NCI-H82 (cell line): ENCODE data around the gene TLR9.

ENCODE experiments used
- DNase-seq: peaks from one replicate; lab custom pipeline; 2025; lab: John Stamatoyannopoulos, UW

The TLR9 gene

DNA sequence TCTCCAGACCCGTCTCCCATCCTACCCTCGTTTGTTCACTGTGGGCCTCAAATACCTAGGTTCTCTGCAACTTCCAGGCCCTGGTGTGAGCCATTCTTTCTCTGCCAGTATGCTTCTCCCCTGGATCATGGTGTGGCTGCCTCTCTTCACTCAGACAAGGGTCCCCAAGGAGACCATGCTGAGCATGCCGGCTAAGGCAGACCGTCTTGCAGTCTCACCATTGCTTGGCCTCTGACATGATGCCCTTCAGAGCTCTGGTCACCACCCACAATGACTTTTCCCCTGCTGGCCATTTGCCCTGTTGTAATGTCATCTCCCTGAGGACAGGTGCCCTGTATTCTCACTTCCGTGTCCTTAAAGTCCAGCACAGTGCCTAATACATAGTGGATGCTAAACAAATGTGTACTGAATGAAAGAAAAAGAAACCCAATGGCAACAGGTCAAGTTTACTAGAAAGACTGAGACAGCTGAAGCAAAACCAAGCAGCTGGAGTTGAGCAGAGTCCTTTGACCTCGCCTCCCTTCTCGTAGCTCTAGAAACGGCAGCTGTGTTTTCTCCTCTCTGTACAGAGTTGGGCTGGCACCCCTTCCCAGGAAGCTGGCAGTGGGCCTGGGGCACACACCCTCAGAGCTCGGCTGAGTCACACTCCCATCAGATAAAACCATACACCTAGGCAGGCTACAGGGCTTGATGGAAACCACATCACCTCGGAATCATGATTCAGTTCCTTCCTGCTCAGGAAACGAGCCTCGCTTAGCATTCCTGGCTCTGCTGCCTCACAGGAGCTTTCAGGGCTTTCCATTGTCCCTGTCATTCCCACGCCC is 8.6 kb downstream of the TLR9 start:
- no peak for DNase-seq

- DNase-seq = no peak
Observed at GRCh38 chr3:52215351-52215750, 10.1 kb downstream of the TLR9 start.

GRCh38 chr3:52213901-52214300 is 11.5 kb downstream of the TLR9 start:
- no peak for DNase-seq

DNA sequence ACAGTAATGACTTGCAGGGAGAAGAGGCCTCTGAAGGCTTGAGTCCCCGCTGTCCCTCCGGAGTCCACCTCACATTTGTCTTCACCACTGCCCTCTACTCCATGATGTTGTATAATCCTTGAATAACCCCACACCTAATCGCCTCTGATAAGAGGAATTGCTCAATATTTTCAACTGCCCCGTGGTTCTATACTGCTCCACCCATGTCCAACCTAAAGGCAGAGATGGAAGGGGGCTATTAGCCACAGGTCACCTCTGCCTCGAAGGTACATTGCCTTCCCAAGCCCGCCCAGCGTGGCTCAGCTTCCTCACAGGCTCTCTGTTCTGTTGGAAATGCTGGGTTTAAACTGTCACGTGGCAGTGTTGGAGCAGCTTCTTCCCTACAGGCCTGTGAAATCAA is 12.4 kb downstream of the TLR9 start:
- DNase-seq = no peak

DNA sequence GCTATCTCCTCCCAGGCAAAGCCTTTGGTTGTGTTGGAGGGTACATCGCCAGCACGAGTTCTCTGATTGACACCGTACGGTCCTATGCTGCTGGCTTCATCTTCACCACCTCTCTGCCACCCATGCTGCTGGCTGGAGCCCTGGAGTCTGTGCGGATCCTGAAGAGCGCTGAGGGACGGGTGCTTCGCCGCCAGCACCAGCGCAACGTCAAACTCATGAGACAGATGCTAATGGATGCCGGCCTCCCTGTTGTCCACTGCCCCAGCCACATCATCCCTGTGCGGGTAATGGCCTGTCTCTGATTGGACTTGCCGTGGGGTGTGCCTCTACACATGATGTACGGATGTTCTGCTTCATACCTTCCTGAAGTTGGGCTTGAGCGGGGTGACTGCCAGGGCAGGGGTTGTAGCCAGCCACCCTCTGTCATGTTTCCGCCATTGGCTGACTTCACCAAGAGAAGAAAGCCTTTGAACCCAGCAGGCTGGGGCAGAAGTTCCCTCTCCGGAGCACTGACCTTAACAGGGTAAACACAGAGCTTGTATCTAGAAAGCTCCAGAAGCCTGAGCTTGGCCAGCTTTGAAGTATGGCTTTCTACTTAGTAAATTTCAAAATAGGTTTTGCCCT is 14.1 kb downstream of the TLR9 start:
- DNase-seq = no peak

GRCh38 chr3:52210550-52211046 is 14.8 kb downstream of the TLR9 start:
- no peak for DNase-seq

- no peak for DNase-seq
Observed at GRCh38 chr3:52210037-52210436, 15.4 kb downstream of the TLR9 start.

DNA sequence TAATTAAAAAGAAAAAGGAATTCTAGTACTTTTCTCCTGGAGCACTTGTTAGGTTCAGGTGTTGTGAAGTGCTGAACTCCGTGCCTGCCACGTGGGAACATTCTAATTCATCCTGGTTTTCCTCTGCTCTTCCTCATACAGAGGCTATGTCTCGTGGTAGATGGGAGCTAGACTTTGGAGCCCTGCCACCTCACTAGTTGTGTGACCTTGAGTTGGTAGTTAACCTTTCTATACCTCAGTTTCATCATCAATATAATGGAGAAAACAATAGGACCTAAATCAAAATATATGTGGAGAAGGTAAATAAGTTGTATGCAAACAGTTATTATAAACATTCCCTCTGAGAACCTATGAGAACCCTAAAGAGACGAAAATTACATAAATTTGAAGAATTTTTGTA is 16.9 kb downstream of the TLR9 start:
- no peak for DNase-seq

GRCh38 chr3:52205727-52206372 is 19.6 kb downstream of the TLR9 start:
- DNase-seq = no peak

- DNase-seq = peak; percentile 38
Observed at GRCh38 chr3:52204337-52205073, 20.9 kb downstream of the TLR9 start.

DNA sequence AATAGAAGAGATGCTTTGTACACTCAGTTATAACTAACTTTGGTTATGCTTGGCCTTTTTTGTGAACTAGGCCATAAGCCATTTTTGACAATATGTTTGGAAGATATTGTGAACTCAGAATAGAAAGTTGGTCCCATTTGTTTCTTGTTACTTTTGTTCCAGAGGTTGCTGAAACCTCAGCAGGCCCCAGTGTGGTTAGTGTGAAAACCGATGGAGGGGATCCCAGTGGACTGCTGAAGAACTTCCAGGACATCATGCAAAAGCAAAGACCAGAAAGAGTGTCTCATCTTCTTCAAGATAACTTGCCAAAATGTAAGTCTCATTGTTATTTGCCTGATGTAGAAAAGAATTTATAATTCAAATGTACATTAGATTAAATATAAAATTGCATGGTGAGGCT is 21.7 kb downstream of the TLR9 start:
- no peak for DNase-seq

DNA sequence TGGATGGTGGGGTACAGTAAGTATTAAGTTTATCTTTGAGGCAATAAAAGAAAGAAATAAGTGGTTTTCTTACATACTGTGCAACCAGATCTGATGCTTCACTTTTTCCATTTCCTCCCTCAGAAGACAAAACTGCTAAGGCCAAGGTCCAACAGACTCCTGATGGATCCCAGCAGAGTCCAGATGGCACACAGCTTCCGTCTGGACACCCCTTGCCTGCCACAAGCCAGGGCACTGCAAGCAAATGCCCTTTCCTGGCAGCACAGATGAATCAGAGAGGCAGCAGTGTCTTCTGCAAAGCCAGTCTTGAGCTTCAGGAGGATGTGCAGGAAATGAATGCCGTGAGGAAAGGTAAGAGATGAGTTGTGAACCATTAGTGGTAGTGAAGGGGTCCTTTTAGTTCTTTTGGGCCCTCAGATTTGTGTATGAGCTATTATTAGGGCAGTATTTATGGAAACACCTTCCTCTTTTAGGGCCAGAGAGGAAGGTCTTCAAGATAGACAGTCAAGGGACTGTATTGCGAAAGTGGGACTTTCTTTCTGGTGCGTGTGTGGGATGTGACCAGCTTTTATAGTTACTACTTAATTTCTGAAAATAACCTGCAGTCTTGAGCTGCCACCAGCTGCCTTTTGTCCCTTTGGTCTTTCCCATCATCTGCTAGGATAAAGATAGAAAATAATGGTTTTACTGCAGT is 22.9 kb downstream of the TLR9 start:
- DNase-seq = no peak

DNA sequence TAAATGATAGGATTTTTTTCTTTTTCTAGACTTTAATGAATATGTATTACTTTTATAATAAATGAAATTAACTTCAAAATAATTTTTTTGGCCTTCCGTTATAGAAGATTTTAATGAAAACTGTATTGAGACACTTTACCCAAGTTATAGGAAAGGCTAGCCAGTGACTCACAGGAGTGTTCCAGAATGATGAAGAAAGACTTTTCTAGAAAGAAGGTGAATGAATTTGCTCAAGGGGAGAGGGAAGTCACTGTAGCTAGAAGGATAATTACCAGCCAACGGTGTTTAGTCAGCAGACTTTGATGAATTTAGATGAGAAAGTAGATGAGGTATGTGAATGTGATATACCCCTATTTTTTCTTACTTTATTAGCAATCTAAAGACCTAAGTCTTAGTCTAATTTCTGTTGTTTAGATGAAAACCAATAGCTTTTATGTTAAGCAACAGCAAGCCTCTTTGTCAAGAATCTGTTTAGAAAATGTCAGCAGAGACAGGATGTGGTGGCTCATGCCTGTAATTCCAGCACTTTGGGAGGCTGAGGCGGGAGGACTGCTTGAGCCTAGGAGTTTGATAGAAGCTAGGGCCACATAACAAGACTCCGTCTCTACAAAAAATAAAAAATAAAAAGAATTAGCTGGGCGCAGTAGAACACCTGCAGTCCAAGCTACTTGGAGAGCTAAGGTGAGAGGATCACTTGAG is 24.3 kb downstream of the TLR9 start:
- DNase-seq = no peak

- no peak for DNase-seq
Observed at GRCh38 chr3:52198643-52199608, 26.5 kb downstream of the TLR9 start.

DNA sequence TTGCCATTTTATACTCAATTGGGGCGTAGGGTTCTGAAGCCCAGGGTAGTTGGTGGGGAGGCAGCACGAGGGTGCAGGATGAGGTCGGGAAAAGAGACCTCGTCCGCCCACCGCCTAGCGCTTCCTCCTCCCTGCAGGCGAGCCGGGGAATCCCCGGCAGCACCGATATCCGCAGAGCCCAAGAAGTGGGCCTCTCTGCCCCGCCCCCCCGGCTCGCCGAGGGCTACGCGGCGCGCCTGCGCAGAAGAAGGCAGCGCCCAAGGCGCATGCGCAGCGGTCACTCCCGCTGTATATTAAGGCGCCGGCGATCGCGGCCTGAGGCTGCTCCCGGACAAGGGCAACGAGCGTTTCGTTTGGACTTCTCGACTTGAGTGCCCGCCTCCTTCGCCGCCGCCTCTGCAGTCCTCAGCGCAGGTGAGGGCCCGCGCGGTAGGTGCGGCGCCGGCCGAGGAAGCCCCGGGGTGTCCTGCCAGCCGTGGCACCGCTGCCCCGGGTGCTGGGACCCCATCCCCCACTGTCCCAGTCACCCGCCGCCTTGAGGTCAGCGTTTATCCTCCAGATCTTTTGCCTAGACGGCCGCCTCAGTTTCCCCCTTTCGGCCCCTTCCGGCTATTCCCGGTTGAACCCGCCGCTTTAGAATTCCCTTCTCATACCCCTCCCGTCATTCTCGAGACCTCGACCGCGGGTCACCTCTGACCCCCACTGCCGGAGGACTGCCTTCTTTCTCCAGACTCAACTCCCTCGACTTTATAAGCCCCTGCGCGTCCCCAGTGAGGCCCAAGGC is 27.4 kb downstream of the TLR9 start, which contains the start of gene ALAS1:
TSS of gene ALAS1 (plus strand) at position 319 of the 784 bp plus-strand sequence. CDS start 1,082 bp downstream, outside the sequence.
- peak; percentile 94 for DNase-seq

DNA sequence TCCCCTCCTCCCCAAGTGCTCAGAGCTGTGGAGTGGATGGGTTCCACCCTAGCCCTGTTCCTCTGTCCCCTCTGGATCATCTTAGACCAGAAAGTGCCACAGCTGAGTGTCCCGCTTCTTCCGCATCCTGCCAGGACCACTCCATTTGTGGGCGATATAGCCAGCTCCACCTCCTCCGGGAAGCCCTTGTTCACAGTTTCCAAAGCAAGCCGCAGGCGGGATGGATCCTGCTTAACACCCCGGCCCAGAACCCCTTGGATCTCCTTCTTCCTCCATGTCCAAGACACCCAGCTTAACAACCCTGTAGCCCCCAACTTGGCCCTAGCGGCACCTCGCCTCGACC is 28.0 kb downstream of the TLR9 start:
- no peak for DNase-seq

DNA sequence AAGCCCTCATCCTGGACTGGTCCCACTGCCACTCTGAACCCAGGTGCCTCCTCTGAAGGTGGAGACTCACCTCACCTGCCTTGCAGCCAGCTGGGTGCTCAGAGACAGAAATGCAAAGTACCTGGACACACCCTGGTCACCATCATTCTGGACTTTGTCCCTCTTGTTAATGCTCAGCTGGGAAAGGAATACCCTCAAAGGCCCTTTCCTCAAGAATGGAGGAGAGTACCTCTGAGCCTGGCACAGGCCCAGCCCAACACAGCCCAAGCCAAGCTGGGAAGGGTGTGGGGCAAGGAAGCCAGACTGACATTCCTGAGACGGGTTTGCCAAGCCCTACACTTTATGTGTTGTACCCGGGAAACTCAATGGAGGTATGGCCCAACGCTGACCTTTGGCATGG is 28.5 kb downstream of the TLR9 start:
- DNase-seq = no peak

GRCh38 chr3:52195823-52196331 is 29.6 kb downstream of the TLR9 start:
- DNase-seq = no peak

DNA sequence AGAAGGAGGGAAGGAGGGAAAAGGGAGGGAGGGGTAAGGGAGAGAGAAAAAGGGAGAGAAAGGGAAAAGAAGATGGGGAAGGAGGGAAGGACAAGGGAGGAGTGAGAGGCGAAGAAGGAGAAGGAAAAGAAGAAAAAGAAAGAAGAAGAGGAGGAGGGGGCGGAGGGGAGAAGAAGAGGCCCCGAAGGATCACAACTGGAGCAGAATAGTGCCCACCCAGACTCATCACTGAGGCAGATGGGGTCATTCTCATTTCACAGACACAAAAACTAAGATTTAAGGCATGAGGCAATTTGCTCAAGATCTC is 30.2 kb downstream of the TLR9 start:
- no peak for DNase-seq
